Motor neuron (in vitro differentiated cells): Measurements from ENCODE around the gene YPEL2. TPM values are rescaled to one million over a fixed set of nuclear protein-coding genes. Genes with fewer than 3 reads are reported as not detected.

Experiments
- ATAC-seq, 8 experiments: fragments of 200-7000 bp; cut with Tn5 transposase; replicated peaks in 6 of 8; 2 replicates each; pipeline ENCODE4 v1.8.0; 2021; ENCODE audit warnings: mild to moderate bottlenecking in 8 of 8, moderate library complexity in 8 of 8
- H3K27ac ChIP-seq, 2 donors: fragments of 250-450 bp; sonication (Bioruptor Pico); 2 replicates each; pipeline ENCODE4 v1.9.0; 2021; ENCODE audit warnings: antibody characterized with exemption in 2 of 2, mild to moderate bottlenecking in 2 of 2, moderate library complexity in 1 of 2
- H3K4me1 ChIP-seq, 2 donors: fragments of 250-450 bp; sonication (Bioruptor Pico); replicated peaks in 1 of 2; 2 replicates each; pipeline ENCODE4 v1.6.1; 2021; ENCODE audit warnings: antibody characterized with exemption in 2 of 2, mild to moderate bottlenecking in 2 of 2, moderate library complexity in 1 of 2
- H3K4me3 ChIP-seq, 5 donors: fragments of 250-450 bp; sonication (Bioruptor Pico); 2 replicates each; pipeline ENCODE4 v1.9.0; 2021; ENCODE audit warnings: antibody characterized with exemption in 5 of 5, mild to moderate bottlenecking in 5 of 5, moderate library complexity in 4 of 5
- WGBS, 10 experiments: fragments of 450-650 bp; shearing (Covaris generic); methylation state at CpG; one replicate each; pipeline ENCODE4 v1.0.0; 2022; 5-methylcytosine and 5-hydroxymethylcytosine counted together
- in situ Hi-C, 9 experiments: fragments of 400-800 bp; cut with MboI; loops; one replicate each; pipeline ENCODE4 v1.15.0; 2021; ENCODE audit warnings: low sequenced_read_pairs in 9 of 9, low pct_unique_long_range_greater_than_20kb in 2 of 9; ENCODE audit not compliant: unreplicated experiment in 9 of 9
- total RNA-seq, 8 experiments: library from RNA; unstranded; fragments of 300-600 nt; gene quantifications; 2 replicates each; pipeline versions ENCODE4 v1.2.3 to v1.2.4, GENCODE V29; 2022

Gene YPEL2
- total RNA-seq, 8 experiments from 2014 or later, result 2.6 to 14.0 (median 5.2) TPM

DNA sequence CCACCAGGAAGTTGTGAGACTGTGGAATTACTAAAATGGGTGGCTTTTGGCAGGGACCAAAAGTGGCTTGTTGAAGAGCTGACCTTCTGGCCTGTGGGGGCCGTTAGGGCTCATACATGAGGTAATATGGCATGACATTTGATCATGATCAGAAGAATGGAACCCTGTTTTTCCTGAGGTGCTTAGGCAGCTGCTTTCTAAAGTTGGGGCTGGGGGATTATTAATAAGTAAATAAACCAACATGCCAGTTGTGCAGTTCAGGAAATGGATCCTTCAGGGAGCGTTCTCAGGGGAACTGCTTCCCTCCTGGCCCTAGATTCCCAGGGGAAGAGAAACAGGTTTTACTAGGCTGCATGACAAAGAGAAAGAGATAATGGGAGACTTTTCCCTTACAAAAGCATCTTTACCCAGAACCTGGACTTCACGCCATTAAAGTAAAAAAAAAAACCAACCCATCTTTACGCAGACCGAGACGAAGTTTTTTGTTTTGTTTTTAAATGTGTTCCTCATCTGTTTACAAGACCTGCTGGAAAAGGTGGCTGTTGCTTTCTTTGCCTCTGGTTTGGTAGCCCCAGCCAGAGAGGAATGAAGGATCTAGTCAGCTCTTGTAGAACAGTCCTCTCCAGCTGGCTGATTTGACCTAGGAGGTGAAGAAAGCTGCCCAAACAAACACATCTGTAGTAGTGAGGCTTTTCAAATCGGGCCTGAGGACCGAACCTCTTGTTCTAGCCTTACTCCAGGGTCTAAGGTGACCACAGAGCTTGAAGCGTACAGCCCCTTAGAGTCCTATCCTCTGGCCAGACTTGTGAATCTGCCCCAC lies 22.7 kb downstream of the YPEL2 start:
- in situ Hi-C loops, result no loop called here
- Histone ChIP-seq H3K4me1 (peaks cover 4 to 10% of the 10 kb centered on the region in 2 donors), H3K4me3 (no peak overlapping the region), H3K27ac (no peak overlapping the region)
- WGBS, 10 experiments, result 68 to 97% (median 78%) methylated on average over 2 to 7 of the region's 9 CpGs; no CpG with 5 or more reads in 2 of the 10 experiments
- no peak for ATAC-seq

DNA sequence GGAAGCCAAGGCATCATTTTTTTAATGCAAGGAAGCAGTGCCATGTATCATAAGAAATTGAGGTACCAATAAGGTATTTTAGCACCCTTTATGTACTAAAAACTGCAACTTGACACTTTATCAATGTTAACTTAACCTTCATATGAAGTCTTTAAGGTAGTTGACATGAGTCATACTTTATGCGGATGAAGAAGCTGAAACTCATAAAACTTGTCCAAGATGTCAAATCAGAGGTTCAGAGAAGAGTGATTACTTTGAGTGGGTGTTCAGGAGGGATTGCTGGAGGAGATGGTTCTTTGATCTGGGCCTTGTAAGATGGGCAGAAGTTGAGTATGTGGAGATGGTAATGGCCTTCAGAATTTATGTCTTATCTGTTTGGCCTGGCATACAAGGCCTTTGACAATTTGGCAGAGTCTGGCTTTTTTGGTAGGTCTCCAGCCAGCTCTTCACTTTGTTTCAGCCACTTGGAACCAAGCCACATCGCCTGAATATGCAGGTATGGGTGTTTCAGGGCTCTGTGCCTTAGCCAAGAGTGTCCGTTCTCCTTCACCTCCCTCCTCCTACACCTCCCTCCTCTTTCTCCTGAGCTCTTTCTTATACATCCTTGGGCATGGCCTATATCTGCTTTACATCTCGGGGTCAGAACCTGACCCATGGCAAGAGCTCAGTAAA lies 23.7 kb downstream of the YPEL2 start:
- WGBS, 10 experiments, result 72 to 100% (median 89%) methylated on average over 1 to 3 of the region's 4 CpGs; no CpG with 5 or more reads in 1 of the 10 experiments
- H3K4me3 ChIP-seq, result no peak overlapping the region
- ATAC-seq, result peak in 2 of 8 experiments; percentile 7 to 25
- in situ Hi-C loops, result no loop called here
- no peak overlapping the region for H3K27ac ChIP-seq
- H3K4me1 ChIP-seq, result peaks cover 4 to 6% of the 10 kb centered on the region in 2 donors

- ATAC-seq, result peak in 2 of 8 experiments; percentile 24 to 41
- WGBS, 10 experiments, result 0 to 73% (median 40%) methylated on average over 1 to 4 of the region's 4 CpGs; no CpG with 5 or more reads in 3 of the 10 experiments
- peaks cover 2 to 4% of the 10 kb centered on the region in 2 donors for H3K4me1 ChIP-seq
- in situ Hi-C loops, result no loop called here
- H3K4me3 ChIP-seq, result no peak overlapping the region
- no peak overlapping the region for H3K27ac ChIP-seq
Measured at GRCh38 chr17:59355702-59356325, 24.4 kb downstream of the YPEL2 start.

DNA sequence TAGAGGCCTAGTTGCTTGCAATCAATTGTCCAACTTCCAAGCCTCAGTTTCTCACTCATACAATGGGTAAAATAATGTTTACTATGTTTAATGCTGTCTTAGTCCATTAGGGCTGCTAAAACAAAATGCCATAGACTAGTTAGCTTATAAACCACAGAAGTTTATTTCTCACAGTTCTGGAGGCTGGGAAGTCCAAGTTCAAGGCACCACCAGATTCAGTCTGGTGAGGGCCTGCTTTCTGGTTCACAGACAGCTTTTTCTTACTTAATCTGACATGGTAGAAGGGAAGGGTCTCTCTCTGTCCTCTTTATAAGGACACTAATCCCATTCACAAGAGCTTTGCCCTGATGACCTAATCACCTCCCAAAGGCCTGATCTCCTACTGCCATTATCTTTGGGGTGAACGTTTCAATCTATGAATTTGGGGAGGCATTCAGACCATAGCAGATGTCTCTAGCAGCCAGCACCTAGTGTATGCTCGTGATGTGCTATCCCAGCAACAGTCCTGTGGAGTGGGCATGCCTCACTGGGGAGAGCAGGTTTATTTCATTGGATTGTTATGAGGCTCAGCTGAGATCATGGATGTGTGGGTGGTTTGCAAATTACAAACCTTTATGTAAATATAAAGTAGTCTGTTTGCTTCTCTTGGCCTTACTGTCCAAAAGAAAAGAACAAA lies 25.2 kb downstream of the YPEL2 start:
- H3K27ac ChIP-seq, result no peak overlapping the region
- WGBS, 10 experiments, result 42 to 100% (median 73%) methylated on average over 1 to 2 of the region's 2 CpGs; no CpG with 5 or more reads in 4 of the 10 experiments
- H3K4me3 ChIP-seq, result no peak overlapping the region
- in situ Hi-C loops, result no loop called here
- H3K4me1 ChIP-seq, result peaks cover 2 to 5% of the 10 kb centered on the region in 2 donors
- no peak for ATAC-seq

GRCh38 chr17:59357219-59357697 lies 25.8 kb downstream of the YPEL2 start:
- in situ Hi-C loops, result no loop called here
- peaks cover 8 to 11% of the 10 kb centered on the region in 2 donors for H3K4me1 ChIP-seq
- H3K4me3 ChIP-seq, result no peak overlapping the region
- H3K27ac ChIP-seq, result no peak overlapping the region
- no peak for ATAC-seq

- ATAC-seq, result peak in 5 of 8 experiments; percentile 43 to 95 (median 60)
- Histone ChIP-seq H3K4me1 (peaks cover 12 to 13% of the 10 kb centered on the region in 2 donors), H3K27ac (no peak overlapping the region), H3K4me3 (no peak overlapping the region)
- in situ Hi-C loops, result no loop called here
- WGBS, 10 experiments, result 63 to 100% (median 92%) methylated on average over 1 of the region's 1 CpG; no CpG with 5 or more reads in 6 of the 10 experiments
Measured at GRCh38 chr17:59357929-59358328, 26.5 kb downstream of the YPEL2 start.

- WGBS, 10 experiments, result 0 to 100% (median 87%) methylated on average over 1 to 3 of the region's 3 CpGs
- in situ Hi-C loops, result loop anchor here in 1 of 9 experiments (10.0 kb wide), 1 partner anchor 63 kb away; no protein-coding TSS in a partner anchor
- peak in 2 of 8 experiments; percentile 6 to 61 for ATAC-seq
- Histone ChIP-seq H3K4me1 (peaks cover 23 to 28% of the 10 kb centered on the region in 2 donors), H3K27ac (no peak overlapping the region), H3K4me3 (no peak overlapping the region)
Measured at GRCh38 chr17:59361386-59361785, 29.9 kb downstream of the YPEL2 start.

DNA sequence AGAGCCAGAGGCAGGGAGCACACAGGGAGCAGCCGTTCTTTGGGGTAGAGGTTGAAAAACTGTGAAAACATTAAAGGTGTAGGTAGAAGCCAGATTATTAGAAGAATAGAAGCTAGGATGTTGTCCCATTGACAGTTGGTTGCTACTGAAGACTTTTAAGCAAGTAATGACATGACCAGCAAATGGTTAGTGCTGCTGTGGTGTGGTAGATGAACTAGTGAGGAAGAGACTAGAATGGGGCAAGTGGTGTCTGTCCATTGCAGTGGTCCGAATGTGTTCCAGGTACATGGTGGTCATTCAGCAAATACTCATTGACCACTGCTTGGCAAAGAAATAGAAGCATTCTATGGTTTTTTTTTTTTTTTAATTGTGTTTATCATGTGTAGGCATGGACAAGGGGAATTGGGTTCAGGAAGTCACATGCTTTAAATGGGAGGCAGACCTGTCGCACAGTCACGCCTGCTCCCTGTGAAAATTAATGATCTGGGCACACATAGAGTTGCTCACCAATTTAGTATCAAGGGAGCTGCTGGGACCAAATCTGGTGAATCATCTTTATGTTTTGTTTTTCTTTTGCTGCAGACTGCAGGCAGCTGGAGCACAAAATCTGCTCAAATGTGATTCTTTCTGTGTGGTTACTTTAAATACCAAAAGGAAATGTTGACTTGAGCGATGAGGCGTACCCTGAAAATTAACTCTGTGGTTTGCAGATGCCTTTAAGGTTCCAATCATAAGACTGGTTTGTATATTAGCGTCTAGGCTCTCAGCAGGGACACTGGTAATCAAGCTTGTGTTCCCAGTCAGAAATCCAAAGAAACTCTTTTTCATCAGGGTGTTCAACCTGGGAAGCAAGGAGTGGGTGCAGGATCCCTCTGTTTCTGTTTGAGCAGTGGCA lies 30.7 kb downstream of the YPEL2 start:
- WGBS, 10 experiments, result 19 to 100% (median 45%) methylated on average over 1 to 7 of the region's 7 CpGs; no CpG with 5 or more reads in 2 of the 10 experiments
- H3K27ac ChIP-seq, result no peak overlapping the region
- peak; percentile 43 to 89 (median 67) for ATAC-seq
- in situ Hi-C loops, result loop anchor here in 1 of 9 experiments (10.0 kb wide), 1 partner anchor 63 kb away; no protein-coding TSS in a partner anchor
- H3K4me1 ChIP-seq, result peaks cover 30 to 36% of the 10 kb centered on the region in 2 donors
- H3K4me3 ChIP-seq, result no peak overlapping the region

DNA sequence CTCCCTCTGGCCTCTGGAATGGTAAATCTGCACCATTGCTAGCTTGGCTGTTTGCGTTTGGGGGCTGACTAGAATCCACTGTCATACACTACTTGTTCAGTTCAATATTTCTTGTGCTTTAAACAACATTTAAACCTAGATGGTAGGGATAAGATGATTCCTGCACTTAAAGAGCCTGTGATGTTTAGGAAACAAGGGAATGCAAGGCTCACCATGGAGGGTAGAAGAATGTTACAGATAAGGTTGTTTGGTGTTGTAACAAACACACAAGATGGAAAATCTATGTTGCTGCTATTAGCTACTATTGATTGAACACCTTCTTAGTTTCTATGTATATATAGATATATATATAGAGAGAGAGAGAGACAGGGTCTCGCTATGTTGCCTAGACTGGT lies 31.4 kb downstream of the YPEL2 start:
- no peak overlapping the region for H3K27ac ChIP-seq
- H3K4me1 ChIP-seq, result peaks cover 32 to 39% of the 10 kb centered on the region in 2 donors
- WGBS, 10 experiments, result 0 to 100% (median 80%) methylated on average over 1 to 2 of the region's 2 CpGs; no CpG with 5 or more reads in 2 of the 10 experiments
- no peak for ATAC-seq
- in situ Hi-C loops, result loop anchor here in 1 of 9 experiments (10.0 kb wide), 1 partner anchor 62 kb away; no protein-coding TSS in a partner anchor
- no peak overlapping the region for H3K4me3 ChIP-seq

DNA sequence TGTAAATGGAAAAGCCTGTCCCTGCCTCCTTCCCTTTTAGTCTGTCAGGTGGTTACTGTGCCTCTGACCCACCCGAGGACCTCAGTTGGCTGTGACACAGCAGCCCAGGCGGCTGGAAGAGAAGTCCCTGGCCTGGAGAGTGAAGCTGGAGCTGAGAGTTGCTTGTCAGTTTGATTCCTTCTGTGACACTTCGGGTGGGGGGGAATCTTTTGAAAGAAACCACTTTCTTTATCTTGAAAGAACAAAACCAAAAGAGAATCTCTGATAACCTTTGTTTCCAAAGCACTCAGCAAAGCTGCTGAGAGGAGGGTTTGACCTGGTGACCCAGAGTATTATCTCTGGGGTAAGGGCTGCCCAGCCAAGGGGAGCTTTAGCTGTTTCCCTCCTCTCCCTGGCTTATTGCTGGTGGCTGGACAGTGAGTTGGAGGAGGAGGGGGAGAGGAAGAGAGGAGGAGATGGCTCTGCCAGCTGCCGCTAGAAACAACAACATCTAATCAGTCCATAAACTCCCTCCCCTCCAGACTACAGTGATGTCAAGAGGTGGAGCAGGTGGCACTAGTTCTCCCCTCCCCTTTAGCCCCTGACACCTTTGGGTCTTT lies 34.0 kb downstream of the YPEL2 start:
- no peak overlapping the region for H3K4me3 ChIP-seq
- H3K4me1 ChIP-seq, result peaks cover 34 to 51% of the 10 kb centered on the region in 2 donors
- H3K27ac ChIP-seq, result no peak overlapping the region
- in situ Hi-C loops, result loop anchor here in 1 of 9 experiments (10.0 kb wide), 1 partner anchor 59 kb away; no protein-coding TSS in a partner anchor
- ATAC-seq, result peak in 5 of 8 experiments; percentile 22 to 44 (median 39)
- WGBS, 10 experiments, result 23 to 70% (median 35%) methylated on average over 2 to 4 of the region's 4 CpGs; no CpG with 5 or more reads in 6 of the 10 experiments
